Measurements from ENCODE around the gene PAWR.

- TF ChIP-seq, protein P1, sequence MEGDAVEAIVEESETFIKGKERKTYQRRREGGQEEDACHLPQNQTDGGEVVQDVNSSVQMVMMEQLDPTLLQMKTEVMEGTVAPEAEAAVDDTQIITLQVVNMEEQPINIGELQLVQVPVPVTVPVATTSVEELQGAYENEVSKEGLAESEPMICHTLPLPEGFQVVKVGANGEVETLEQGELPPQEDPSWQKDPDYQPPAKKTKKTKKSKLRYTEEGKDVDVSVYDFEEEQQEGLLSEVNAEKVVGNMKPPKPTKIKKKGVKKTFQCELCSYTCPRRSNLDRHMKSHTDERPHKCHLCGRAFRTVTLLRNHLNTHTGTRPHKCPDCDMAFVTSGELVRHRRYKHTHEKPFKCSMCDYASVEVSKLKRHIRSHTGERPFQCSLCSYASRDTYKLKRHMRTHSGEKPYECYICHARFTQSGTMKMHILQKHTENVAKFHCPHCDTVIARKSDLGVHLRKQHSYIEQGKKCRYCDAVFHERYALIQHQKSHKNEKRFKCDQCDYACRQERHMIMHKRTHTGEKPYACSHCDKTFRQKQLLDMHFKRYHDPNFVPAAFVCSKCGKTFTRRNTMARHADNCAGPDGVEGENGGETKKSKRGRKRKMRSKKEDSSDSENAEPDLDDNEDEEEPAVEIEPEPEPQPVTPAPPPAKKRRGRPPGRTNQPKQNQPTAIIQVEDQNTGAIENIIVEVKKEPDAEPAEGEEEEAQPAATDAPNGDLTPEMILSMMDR (IDR thresholded peaks at IDR 0.05): no peak
- TF ChIP-seq POLR2A (IDR thresholded peaks at IDR 0.05) (no peak), POLR2AphosphoS5 (IDR thresholded peaks at IDR 0.05) (no peak)
Measured at GRCh38 chr12:79650440-79650839, 40.3 kb downstream of the PAWR start.

All from breast epithelium (tissue), 3 donors.